Hypothalamus (tissue), 51 donors: ENCODE data around the gene GARS1.
A peak's percentile ranks its signal among the peaks of the same experiment; 100 is the strongest.

Experiments used
- DNase-seq, 51 donors: peaks; one replicate each; lab custom pipeline; 2025; lab: John Stamatoyannopoulos, UW

Gene GARS1, protein sequence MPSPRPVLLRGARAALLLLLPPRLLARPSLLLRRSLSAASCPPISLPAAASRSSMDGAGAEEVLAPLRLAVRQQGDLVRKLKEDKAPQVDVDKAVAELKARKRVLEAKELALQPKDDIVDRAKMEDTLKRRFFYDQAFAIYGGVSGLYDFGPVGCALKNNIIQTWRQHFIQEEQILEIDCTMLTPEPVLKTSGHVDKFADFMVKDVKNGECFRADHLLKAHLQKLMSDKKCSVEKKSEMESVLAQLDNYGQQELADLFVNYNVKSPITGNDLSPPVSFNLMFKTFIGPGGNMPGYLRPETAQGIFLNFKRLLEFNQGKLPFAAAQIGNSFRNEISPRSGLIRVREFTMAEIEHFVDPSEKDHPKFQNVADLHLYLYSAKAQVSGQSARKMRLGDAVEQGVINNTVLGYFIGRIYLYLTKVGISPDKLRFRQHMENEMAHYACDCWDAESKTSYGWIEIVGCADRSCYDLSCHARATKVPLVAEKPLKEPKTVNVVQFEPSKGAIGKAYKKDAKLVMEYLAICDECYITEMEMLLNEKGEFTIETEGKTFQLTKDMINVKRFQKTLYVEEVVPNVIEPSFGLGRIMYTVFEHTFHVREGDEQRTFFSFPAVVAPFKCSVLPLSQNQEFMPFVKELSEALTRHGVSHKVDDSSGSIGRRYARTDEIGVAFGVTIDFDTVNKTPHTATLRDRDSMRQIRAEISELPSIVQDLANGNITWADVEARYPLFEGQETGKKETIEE

DNA sequence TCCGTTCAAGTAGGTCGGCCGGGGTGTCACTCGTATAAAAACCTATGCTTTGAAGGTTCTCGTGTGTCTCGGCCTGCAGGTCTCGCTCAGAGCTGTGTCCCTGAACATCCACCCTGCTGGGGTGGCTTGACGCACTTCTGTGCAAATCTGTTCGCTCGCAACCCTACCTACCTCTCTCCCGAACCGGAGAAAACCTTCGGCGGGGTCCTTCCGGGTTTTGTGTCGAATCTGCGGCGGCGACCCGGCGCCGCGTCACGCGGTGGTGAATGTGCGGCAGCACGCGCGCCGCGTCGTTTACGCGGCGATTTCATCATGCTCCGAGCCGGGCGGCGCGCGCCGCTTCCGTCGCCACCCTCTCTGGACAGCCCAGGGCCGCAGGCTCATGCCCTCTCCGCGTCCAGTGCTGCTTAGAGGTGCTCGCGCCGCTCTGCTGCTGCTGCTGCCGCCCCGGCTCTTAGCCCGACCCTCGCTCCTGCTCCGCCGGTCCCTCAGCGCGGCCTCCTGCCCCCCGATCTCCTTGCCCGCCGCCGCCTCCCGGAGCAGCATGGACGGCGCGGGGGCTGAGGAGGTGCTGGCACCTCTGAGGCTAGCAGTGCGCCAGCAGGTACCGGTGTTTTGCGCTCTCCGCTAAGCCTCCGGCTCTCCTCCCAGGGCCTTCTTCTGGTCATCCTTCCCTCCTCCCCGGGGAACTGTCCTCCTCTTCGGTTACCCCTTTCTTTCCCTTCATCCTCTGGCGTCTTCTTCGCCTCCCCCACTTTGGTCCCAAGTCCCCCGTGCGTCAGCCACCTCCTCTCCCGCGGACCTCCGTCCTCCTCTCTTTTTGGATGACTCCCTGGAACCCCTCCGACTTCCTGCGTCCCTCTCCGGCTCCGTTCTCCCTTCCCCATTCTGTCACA lies at the start of gene GARS1:
Gene GARS1, plus strand, starts transcription at position 339 of the 896 bp plus-strand sequence. Its CDS starts 44 bp downstream, at position 383.
- peak; percentile 42 to 90 (median 76) for DNase-seq

DNA sequence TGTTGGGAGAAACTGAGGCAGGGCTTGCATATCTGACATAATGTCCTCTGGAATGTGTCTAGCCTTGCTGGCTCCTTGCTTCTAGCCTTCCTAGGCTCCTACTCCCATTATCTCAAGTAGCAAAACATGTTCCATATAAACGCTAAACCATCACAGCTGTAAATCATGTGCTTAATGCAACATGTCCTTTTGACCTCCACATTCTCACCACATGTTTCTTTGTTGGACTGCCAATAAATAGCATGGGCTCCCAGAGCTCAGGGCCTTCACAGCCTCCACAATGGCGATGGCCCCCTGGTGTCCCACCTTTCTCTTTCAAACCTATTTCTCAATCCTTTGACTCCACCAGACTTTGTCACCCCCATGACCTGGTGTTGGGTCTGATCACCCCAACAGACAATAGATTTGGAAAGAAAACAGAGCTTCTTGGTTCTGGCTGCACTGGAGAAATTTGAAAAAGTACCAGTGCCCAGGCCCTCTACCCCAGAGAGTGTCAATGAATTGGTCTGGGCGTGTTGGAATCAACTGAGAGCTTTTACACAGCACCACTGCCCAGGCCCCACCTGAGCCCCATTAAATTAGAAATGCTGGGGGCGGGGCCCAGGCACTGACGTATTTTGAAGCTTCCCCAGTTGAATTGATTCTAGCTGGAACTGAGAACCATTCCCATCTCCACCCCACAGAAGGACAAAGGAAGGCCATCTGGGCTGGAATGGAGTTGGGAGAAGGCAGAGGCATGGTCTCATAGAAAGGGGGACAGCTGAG lies 48.7 kb upstream of the GARS1 start:
- no peak for DNase-seq

DNA sequence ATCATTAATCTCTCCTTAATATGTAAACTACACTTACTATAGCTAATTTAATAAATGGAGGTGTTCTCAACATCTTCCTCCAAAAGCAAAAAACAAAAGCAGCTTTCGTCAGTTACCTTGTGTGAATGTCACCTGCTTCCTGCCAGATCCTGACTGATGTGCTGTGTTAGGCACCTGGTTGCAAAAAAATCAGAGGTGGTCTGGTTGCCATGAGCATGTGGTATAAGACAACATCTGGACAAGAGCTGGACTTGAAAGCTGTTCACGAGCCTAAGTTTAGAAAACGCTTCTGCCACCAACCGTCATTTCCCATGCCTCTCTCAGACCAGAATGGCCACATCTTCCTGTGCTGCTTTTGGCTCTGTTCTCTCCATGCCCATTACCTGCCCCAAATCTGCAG lies 48.1 kb upstream of the GARS1 start:
- DNase-seq = no peak

DNA sequence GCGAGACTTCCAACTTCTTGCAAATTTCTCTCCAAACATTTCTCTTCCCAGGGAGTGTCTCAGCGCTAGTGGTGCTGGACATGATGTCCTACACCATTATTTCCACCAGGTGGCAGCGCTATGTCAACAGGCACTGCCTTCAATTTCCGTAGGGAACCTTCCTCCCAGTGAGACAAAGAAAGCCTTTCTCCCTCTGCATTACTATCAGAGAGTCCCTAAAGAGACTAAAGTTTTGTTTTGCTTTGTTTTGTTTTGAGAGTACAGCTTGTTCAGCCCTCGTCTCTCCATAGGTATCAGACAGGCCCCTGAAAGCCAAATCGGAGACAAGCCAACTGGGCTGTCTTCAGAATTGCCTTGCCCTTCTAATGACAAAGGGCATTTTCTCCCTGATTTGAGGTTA lies 45.8 kb upstream of the GARS1 start:
- peak in 36 of 51 donors; percentile 17 to 86 (median 58) for DNase-seq

DNA sequence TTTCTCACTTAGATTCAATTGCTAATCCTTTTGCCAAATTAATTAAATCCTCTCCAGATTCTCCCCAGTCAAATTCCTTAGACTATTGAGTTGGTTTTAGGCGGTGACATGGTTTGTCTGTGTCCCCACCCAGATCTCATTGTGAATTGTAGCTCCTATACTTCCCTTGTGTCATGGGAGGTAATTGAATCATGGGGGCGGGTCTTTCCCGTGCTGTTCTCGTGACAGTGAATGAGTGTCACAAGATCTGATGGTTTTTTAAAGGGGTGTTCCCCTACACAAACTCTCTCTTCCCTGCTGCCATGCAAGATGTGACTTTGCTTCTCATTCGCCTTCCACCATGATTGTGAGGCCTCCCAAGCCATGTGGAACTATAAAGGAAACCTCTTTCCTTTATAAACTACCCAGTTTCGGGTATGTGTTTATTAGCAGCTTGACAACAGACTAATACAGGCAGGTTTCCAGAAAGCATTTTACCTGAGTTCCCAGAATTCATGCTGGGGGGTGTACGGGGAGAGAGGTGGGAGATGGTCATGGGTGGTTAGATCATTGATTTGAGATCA lies 44.7 kb upstream of the GARS1 start:
- no peak for DNase-seq

DNA sequence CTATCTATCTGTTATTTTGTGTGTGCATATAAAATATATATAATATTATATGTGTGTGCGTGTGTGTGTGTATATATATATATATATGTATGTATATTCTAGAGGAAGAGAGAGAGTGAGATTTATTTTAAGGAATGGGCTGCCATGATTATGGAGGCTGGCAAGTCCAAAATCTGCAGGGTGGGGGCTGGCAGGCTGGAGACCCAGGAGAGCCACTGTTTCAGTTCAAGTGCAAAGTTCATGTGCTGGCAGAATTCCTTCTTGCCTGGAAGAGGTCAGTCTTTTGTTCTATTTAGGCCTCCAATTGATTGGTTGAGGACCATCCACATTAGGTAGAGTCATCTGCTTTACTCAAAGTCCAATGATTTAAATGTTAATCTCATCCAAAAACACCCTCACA lies 42.3 kb upstream of the GARS1 start:
- DNase-seq = no peak

DNA sequence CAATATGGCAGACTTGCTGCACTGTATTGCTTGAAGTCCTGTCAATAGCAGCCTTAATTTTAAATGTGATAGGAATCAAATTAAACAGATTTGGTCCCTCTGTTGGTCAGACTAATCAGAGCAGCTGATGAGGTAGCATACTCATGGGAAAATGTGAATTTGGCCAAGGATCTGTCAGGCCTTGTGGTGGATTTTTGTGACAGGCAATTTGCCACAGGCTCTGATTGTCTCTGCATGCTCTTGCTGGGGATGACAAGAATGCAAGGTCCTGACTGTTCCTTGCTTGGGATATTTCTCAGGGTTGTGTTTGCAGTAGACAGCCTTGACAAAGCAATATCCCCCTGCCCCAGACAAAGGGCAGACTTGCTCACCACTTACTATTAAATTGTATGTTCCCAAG lies 41.5 kb upstream of the GARS1 start:
- DNase-seq = no peak

DNA sequence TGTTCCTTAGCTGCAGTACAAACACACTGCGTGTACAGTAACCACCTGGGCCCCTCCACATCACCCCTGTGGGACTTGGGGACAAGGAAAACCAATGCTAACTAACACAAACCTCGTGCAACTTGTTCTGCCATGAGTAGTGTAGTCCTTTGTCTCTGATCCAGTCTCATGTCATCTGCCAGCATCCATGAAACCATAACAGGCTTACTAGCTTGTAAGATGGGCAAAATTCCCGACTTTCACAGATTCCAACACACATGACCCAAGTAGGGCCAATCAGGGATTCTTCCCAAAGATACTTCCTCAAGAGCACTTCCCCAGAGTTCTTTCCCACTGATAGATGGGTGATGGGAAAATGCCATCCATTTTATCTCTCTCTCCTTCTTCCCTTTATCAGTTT lies 41.1 kb upstream of the GARS1 start:
- DNase-seq = no peak

DNA sequence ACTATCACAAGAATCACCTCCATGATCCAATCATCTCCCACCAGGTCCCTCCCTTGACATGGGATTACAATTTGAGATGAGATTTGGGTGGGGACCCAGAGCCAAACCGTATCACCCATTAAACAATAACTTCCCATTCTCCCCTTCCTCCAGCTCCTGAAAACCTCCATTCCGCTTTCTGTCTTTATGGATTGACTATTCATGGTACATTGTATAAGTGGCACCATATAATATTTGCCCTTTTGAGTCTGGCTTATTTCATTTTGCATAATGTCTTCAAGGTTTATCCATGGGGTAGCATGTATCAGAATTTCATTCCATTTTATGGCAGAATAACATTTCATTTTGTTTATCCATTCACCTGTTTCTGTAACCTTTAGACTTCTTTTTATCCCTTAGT lies 39.2 kb upstream of the GARS1 start:
- DNase-seq = no peak

DNA sequence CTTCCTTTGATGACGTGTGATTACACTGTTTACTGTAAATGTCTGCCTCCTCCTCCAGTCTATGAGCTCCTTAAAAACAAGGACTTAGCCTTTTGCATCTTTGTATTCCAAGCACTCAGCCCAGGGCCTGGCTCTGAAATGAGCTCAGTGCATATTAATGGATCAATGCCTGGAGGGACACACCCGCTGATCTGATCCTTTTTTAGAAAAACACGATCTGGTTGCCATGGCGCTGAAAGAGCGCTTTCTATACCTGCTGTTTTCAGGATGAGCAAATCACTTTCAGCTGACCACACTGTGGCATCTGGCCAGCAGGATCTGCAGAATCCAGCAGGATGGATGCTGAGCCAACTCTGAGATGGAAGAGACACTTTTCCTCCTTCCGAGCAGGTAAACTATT lies 37.8 kb upstream of the GARS1 start:
- DNase-seq = peak in 30 of 51 donors; percentile 8 to 72 (median 42)

DNA sequence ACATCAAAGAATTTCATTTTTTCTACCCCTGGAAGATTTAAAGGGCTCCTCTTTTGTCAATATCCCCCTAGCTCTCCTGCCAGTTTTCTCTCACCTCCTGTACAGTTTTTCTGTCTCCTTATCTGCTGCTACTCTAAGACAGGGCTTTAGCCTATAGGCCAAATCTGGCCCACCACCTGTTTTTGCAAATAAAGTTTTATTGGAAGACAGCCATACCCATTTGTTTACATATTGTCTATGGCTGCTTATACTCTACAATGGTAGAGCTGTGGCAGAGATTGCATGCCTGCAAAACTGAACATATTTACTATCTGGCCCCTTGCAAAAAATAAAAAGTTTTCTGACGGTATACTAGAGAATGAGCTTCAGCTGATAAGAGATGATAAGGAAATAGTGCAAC lies 37.4 kb upstream of the GARS1 start:
- DNase-seq = no peak

DNA sequence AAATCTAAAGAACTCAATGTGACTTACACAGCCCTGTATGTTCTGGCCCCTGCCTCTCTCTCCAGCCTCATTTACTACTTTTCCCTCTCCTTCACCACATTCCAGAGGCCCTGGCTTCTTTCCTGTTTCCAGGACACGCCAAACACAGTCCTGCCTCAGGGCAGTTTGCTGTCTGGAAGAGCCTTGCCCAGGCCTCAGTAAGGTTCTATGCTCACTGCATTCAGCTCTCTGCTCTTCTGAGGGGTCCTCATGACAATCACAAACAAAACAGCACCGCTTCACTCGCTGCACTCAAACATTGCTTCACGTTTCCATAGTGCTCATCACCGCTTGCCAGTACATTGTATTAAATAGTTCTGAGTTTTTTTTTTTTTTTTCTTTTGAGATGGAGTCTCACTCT lies 35.1 kb upstream of the GARS1 start:
- DNase-seq = peak in 1 of 51 donors; percentile 15

DNA sequence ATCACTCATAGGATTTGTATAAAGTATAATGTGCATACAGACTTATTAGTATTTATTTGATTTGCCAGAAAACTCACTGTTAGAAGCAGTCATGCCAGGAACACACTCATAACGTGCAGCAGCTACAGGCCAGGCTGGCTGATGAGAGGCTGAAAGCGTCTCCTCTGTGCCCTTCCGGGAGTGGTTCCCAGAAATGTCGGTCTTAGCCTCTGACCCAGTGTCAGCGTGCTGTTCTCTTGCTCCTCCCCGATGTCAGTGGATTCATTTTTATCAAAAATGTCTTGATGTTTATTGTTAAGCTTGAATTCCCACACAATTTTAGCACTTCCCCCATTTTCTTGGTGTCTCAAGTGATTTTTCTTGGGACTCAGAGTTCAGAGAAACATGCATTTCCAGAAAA lies 33.3 kb upstream of the GARS1 start:
- peak in 1 of 51 donors; percentile 9 for DNase-seq

DNA sequence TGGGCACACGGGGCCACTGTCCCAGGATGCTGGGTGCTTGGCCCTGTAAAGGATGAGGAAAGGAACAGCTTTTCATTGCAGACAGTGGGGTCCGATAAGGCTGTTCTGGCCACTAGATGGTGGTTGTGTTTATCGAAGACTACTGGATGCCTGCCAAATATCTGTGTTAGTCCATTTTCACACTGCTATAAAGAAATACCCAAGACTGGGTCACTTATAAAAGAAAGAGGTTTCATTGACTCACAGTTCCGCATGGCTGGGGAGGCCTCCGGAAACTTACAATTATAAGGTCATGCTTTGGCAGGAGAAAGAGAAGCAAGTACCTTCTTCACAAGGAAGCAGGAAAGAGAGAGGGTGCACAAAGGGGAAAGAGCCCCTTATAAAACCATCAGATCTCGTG lies 32.2 kb upstream of the GARS1 start:
- no peak for DNase-seq

DNA sequence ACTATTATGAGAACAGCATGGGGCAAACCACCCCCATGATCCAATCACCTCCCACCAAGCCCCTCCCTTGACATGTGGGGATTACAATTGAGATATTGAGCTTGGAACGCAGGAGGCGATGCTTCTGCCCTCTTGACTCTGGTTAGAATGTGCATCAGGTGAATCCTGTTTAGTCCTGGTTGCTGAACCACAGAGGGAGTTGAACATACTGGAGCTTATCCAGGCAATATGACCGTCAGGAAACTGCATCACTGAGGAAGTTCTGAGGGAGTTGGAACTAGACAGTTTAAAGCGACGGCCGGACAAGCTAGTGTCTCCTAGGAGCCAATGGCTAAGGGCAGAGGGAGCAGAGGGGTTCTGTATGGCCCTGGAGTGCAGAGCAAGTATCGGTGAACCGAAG lies 31.8 kb upstream of the GARS1 start:
- DNase-seq = no peak

DNA sequence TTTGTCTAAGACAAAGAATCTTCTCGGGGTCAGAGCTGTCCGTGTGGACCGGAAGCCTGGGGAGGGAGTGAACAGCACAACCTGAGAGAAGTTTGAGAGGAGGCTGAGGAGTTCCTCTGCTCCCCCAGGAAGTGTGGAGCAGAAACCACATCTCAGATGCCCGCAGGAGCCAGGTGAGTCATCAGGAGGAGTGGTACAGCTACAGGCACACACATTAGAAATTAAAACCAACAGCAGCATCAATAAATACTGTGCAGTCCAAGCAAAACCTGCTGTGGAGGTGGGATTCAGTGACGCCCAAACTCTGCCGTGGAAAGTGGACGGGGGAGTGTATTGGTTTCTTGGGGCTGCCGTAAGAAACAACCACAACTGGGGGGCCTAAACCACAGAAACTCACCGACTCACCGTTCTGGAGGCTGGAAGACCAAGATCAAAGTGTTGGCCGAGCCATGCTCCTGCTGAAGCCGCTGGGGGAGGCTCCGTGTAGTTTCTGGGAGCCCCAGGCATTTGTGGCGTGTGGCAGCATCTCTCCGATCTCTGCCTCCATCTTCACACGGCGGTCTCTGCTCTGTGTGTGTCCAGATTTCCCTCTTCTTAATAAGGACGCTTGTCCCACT lies 31.2 kb upstream of the GARS1 start:
- no peak for DNase-seq

DNA sequence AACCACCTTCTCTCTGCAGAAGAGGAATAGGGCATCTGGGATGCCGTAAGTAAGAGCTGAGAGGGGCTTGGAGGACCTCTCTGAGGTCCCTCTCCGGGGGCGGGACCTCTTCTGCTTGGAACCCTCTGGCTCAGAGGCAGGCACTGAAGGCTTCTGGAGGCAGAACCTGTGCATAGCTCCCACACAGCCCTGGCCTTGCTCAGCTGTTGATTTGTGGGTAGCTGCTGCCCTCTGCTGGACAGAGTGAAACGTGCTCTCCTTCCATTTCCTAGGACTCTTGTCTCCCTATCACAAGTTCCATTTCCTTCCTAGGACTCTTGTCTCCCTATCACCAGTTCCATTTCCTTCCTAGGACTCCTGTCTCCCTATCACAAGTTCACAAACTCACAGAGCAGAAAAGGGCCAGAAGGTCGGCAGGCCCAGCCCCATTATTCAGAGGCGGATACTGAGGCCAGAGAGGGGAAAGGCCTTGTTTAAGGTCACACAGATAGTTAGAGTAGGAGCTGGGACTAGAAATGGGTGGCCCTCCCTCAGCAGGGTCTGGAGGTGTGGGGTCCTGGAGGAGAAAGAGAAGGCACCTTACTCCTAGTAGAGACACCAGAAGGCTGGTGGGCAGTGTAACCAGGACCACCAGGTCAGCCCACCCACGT lies 30.3 kb upstream of the GARS1 start:
- DNase-seq = peak in 50 of 51 donors; percentile 18 to 90 (median 73)

DNA sequence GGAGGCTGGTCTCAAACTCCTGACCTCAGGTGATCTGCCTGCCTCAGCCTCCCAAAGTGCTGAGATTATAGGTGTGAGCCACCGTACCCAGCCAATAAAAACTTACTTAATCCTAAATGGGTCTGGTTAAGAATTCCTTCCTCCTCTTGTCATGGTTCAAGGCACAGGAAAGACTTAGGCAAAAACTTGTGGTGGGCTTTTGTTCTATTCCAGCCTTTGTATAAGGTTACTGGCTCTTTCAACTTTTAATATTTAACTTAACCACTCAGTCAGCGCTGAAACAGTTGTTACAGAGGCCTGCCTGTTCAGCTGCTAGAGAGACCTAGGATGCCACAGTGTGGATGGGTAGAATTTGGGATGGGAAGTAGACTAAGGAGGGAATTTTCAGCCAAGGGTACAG lies 28.1 kb upstream of the GARS1 start:
- no peak for DNase-seq

DNA sequence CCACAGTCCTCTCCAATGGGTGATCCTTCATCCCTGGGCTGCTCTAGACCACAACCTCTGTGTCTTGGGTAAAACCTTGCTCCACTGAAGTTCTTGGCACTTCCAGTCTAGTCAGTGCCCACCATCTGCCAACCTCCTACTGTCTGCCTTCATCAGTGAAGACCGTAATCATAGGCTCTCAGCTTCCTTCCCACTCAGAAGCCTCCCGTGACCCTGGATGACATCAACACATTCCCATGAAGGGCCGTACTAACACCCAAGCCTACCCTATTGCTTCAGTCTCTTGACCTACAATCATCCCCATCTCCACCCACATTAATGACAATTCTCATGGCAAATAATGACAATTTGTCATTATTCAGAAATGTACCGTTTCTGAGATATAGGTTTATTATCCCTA lies 27.6 kb upstream of the GARS1 start:
- no peak for DNase-seq
